Neural cell (in vitro differentiated cells): ENCODE data around the gene TRIB2.

Experiments
- CTCF ChIP-seq: fragments of 450-650 bp; IDR thresholded peaks from 2 replicates; pipeline ENCODE4 v1.5.1; 2014; ENCODE audit warnings: antibody characterized with exemption, mild to moderate bottlenecking, moderate library complexity; ENCODE audit not compliant: poor library complexity, severe bottlenecking
- EZH2 ChIP-seq: fragments of 200-600, 300-800 bp; shearing (Covaris generic), sonication (generic); IDR thresholded peaks from 2 replicates; pipeline ENCODE4 v1.6.1; 2014; ENCODE audit warnings: antibody characterized with exemption, low read length, borderline replicate concordance, mild to moderate bottlenecking; ENCODE audit not compliant: insufficient read depth, poor library complexity, severe bottlenecking
- MXI1 ChIP-seq: fragments of 450-650 bp; conservative IDR thresholded peaks from 2 replicates; pipeline ENCODE4 v1.6.1; 2014; ENCODE audit warnings: antibody characterized with exemption, mild to moderate bottlenecking; ENCODE audit not compliant: poor library complexity, severe bottlenecking
- POLR2AphosphoS5 ChIP-seq: IDR thresholded peaks from 2 replicates; pipeline ENCODE4 v1.6.1; 2012
- RAD21 ChIP-seq: fragments of 450-650 bp; conservative IDR thresholded peaks from 2 replicates; pipeline ENCODE4 v1.6.1; 2014; ENCODE audit warnings: antibody characterized with exemption, mild to moderate bottlenecking, moderate library complexity
- REST ChIP-seq: IDR thresholded peaks from 2 replicates; pipeline ENCODE4 v1.6.1; 2012; ENCODE audit warnings: borderline replicate concordance
- TAF1 ChIP-seq: IDR thresholded peaks from 2 replicates; pipeline ENCODE4 v1.6.1; 2012; ENCODE audit warnings: low read depth

GRCh38 chr2:12767541-12767940 lies 50.8 kb downstream of the TRIB2 start:
- TF ChIP-seq CTCF (no peak), POLR2AphosphoS5 (no peak), EZH2 (no peak), RAD21 (no peak), TAF1 (no peak), REST (no peak), MXI1 (no peak)
